Endothelial cell (in vitro differentiated cells): Measurements from ENCODE around the gene TAS2R40. TPM values are rescaled to one million over a fixed set of nuclear protein-coding genes. Genes with fewer than 3 reads are reported as not detected.

Source experiments
- DNase-seq: peaks from one replicate; pipeline ENCODE4 v3.0.0; 2021; ENCODE audit warnings: low spot score
- H3K27ac Mint-ChIP-seq: one replicate; pipeline ENCODE4 v1.8.0; 2021; ENCODE audit warnings: mixed read lengths, inconsistent platforms; ENCODE audit not compliant: unreplicated experiment
- H3K27me3 Mint-ChIP-seq: one replicate; pipeline ENCODE4 v1.8.0; 2021; ENCODE audit warnings: mild to moderate bottlenecking, moderate library complexity, mixed read lengths, inconsistent platforms; ENCODE audit not compliant: unreplicated experiment
- H3K36me3 Mint-ChIP-seq: one replicate; pipeline ENCODE4 v1.8.0; 2021; ENCODE audit warnings: mild to moderate bottlenecking, low read depth, mixed read lengths, inconsistent platforms; ENCODE audit not compliant: unreplicated experiment
- H3K4me1 Mint-ChIP-seq: one replicate; pipeline ENCODE4 v1.8.0; 2021; ENCODE audit warnings: mild to moderate bottlenecking, mixed read lengths, inconsistent platforms; ENCODE audit not compliant: unreplicated experiment
- H3K4me3 Mint-ChIP-seq: one replicate; pipeline ENCODE4 v1.8.0; 2021; ENCODE audit warnings: mild to moderate bottlenecking, mixed read lengths, inconsistent platforms; ENCODE audit not compliant: unreplicated experiment
- H3K9me3 Mint-ChIP-seq: one replicate; pipeline ENCODE4 v1.8.0; 2021; ENCODE audit warnings: mixed read lengths, inconsistent platforms; ENCODE audit not compliant: unreplicated experiment
- CTCF ChIP-seq: fragments of 200-600 bp; sonication (generic); IDR thresholded peaks from one replicate; pipeline ENCODE4 v1.5.0; 2021; ENCODE audit warnings: antibody characterized with exemption; ENCODE audit not compliant: unreplicated experiment
- total RNA-seq: library from RNA; stranded (reverse); fragmentation: NEBNext Ultra II Directional; extraction: Animal tissue kit (Norgen Biotek cat#: 25700); gene quantifications from one replicate; pipeline ENCODE4 v1.2.1, GENCODE V29; 2021; ENCODE audit not compliant: unreplicated experiment

The TAS2R40 gene
- total RNA-seq, 1 donor from 2014 or later: not detected

GRCh38 chr7:143214789-143215679 is 6.8 kb upstream of the TAS2R40 start:
- DNase-seq: peak; percentile 63
- Mint-ChIP-seq H3K4me1 (no peaks in the 10 kb centered on the region), H3K27ac (no peak overlapping the region), H3K27me3 (no peaks in the 10 kb centered on the region), H3K9me3 (no peaks in the 10 kb centered on the region), H3K36me3 (no peaks in the 10 kb centered on the region), H3K4me3 (no peak overlapping the region)
- peak; percentile 100 for TF ChIP-seq CTCF

DNA sequence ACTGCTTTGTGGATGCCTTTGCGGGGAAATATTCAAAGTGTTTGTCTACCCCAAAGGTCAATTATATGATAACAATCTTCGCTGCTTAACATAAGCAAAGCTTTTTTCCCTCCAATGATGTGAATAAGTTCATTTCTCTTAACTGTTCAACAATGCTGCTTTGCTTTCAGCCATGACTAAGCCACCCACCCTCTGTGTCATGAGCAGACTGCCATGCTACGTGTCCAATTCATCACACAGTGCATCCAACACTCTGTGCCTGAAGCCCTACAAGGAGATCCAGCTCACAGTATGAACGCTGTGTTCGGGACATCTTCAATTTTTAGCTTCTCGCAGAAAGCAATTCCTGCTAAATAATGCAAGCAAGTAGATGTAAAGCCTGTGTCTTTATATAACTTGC is 5.7 kb upstream of the TAS2R40 start:
- no peaks in the 10 kb centered on the region for H3K4me1 Mint-ChIP-seq
- no peaks in the 10 kb centered on the region for H3K27me3 Mint-ChIP-seq
- H3K9me3 Mint-ChIP-seq: no peaks in the 10 kb centered on the region
- H3K4me3 Mint-ChIP-seq: no peak overlapping the region
- no peak overlapping the region for H3K27ac Mint-ChIP-seq
- no peak for DNase-seq
- no peak for TF ChIP-seq CTCF
- no peaks in the 10 kb centered on the region for H3K36me3 Mint-ChIP-seq

DNA sequence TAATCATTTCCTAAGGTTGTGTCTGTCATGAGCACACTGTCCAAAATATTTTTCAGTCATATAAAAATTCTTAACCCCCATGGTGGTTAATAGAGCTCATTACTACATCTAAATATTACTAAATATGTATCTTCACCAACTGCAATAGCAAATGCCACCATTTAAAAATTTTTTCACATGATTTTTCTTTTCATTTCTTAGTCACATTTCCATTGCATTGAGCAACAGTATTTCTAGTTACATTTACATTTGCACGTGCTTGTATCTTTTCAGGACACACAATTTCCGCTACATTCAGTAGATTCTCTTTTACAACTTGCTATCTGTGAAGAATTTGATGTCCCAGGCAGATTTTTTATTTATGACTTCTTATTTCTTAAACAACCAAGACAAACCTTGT is 5.2 kb upstream of the TAS2R40 start:
- no peaks in the 10 kb centered on the region for H3K9me3 Mint-ChIP-seq
- no peaks in the 10 kb centered on the region for H3K27me3 Mint-ChIP-seq
- no peak overlapping the region for H3K4me3 Mint-ChIP-seq
- DNase-seq: no peak
- H3K27ac Mint-ChIP-seq: no peak overlapping the region
- H3K4me1 Mint-ChIP-seq: no peaks in the 10 kb centered on the region
- no peaks in the 10 kb centered on the region for H3K36me3 Mint-ChIP-seq
- no peak for TF ChIP-seq CTCF

GRCh38 chr7:143217806-143218205 is 4.0 kb upstream of the TAS2R40 start:
- no peaks in the 10 kb centered on the region for H3K27me3 Mint-ChIP-seq
- TF ChIP-seq CTCF: no peak
- DNase-seq: no peak
- no peak overlapping the region for H3K27ac Mint-ChIP-seq
- H3K4me3 Mint-ChIP-seq: no peak overlapping the region
- H3K4me1 Mint-ChIP-seq: no peaks in the 10 kb centered on the region
- H3K36me3 Mint-ChIP-seq: no peaks in the 10 kb centered on the region
- H3K9me3 Mint-ChIP-seq: no peaks in the 10 kb centered on the region

DNA sequence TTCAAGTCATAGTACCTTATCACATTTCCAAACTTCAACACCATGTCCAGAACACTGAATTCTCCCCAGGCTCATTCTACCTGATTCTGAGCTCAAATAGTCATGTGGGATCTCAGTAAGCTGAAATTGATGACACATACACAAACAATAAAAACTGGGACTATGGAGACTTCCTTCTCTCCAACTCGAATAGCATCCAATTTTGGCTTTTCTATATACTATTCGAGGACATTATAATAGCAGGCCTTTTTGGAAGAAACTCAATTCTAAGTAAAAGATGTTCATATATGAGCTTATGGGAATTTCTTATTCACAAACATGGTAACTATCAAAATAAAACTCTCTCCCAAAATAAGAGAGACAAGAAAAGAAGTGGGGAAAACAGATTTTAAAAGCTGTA is 551 bp upstream of the TAS2R40 start:
- TF ChIP-seq CTCF: no peak
- Mint-ChIP-seq H3K27ac (no peak overlapping the region), H3K9me3 (no peaks in the 10 kb centered on the region), H3K27me3 (no peaks in the 10 kb centered on the region), H3K36me3 (no peaks in the 10 kb centered on the region), H3K4me1 (peaks cover 9% of the 10 kb centered on the region), H3K4me3 (no peak overlapping the region)
- DNase-seq: no peak
